ENCODE data around the gene CADPS.

DNA sequence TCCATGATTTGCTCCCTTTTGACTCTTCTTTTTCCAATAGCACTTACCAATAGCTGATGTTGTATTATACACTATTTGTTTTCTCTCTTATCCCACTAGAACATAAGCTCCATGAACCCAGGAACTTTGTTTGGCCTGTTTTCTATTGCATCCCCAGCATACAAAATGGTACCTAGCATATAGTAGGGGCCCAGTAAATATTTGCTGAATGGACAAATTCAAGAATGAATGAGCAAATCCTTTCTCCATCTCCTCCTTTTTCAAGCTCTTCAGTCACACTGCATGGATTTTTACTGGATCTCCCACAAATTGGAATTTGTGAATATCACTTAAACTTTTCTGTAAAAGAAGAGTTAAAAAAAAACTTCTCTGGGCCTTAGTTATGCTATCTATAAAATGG is 435.2 kb downstream of the CADPS start:
- TF ChIP-seq, protein P1, sequence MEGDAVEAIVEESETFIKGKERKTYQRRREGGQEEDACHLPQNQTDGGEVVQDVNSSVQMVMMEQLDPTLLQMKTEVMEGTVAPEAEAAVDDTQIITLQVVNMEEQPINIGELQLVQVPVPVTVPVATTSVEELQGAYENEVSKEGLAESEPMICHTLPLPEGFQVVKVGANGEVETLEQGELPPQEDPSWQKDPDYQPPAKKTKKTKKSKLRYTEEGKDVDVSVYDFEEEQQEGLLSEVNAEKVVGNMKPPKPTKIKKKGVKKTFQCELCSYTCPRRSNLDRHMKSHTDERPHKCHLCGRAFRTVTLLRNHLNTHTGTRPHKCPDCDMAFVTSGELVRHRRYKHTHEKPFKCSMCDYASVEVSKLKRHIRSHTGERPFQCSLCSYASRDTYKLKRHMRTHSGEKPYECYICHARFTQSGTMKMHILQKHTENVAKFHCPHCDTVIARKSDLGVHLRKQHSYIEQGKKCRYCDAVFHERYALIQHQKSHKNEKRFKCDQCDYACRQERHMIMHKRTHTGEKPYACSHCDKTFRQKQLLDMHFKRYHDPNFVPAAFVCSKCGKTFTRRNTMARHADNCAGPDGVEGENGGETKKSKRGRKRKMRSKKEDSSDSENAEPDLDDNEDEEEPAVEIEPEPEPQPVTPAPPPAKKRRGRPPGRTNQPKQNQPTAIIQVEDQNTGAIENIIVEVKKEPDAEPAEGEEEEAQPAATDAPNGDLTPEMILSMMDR (IDR thresholded peaks at IDR 0.05 in 8 of 11, conservative IDR thresholded peaks at IDR 0.05 in 3 of 11), result no peak
- no peak for TF ChIP-seq POLR2A (IDR thresholded peaks at IDR 0.05)
